ENCODE results near the gene PACS2.

PACS2 gene

DNA sequence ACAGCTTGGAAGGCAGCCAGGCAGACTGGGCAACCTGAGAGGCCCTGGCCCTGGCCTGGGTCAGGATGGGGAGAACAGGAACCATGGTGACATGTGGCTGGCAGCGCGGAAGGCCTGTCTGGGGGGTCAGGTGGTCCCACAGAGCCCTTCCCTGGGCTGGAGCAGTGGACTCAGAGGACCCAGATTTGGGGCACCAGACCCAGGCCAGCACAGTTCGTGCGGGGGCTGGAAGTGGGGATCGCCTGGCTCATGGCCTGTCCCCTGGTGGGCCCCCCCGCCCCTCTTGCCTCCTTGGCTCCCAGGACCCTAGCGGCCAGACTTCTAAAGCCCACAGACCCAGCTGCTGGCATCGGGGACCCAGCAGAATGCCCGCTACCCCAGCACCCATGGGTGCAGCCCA, 126.4 kb downstream of the PACS2 start:
- no peak for DNase-seq (ENCODE audit: low read depth in 3 of 3)

DNA sequence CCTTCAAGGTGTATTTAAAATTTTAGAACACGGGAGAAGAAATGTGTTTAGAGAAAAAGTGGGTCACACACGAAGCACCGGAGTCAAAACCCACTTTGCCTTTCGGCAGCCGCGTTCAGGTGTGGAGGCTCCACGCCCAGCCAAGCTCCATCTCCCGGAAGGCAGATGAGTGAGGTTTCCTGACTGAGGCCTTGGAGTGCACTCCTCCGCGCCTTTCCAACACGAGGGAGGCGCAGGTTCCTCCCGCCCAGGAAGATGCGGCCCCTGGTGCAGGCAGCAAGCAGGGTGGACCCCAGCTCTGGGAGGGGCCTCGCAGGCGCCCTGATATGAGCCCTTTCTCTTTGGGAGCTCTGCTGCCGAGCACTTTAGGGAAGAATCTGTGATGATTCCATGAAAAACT, 127.6 kb downstream of the PACS2 start:
- no peak for DNase-seq (ENCODE audit: low read depth in 3 of 3)

DNA sequence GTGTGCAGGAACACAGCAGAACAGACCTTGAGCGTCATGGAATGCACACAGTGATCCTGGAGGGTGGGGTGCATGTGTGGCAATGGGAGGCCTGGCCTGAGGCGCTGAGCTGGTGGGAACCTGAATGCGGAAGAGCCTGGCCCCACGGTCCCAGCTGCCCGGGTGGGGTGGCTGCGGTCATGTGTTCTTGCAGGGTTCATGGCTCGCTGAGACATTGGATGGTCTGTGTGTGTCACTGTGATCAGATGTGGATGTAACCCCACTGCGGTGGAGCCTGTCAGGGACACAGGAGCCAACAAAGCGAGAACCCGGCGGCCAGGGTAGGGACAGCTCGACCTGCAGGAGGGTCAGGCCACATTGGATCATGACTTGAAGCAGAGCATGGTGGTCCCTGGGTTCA, 128.3 kb downstream of the PACS2 start:
- no peak for DNase-seq (ENCODE audit: low read depth in 3 of 3)

DNA sequence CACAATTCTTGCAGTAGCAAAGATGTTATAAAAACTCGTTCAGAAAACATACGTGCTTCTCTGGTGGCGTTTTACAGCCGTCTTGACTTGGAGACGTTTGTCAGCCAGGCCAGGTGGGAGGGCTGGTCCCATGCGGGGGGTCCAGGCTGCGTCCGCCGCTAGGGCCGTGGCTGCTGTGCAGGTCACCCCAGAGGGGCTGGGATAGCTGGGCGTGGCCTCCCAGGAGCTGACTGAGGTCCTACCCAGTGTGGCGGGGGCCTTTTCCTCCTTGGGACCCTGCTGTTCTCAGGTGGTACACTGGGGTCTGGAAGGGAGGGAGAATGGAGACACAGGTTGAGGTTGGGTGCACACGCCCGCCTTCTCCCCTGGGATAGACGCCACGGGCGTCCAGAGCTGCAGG, 130.3 kb downstream of the PACS2 start:
- no peak for DNase-seq (ENCODE audit: low read depth in 3 of 3)

DNA sequence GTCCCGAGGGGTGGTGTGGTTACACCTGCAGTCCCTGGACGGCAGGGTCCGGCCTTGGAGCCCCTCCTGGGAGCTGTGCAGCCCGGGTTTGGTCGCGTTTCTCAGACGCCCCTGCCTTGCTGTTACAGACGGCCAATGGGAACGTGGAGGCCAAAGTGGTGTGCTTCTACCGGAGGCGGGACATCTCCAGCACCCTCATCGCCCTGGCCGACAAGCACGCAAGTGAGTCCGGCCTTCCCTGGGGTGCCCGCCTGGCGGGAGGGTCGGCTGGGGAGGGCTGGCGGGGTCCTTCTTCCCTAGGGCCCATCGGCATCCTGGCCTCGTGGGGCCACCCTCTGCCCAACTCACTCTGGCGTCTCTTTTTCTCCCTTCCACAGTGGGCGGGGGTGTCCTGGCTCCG, 130.7 kb downstream of the PACS2 start:
- DNase-seq (ENCODE audit: low read depth in 3 of 3), result no peak

DNA sequence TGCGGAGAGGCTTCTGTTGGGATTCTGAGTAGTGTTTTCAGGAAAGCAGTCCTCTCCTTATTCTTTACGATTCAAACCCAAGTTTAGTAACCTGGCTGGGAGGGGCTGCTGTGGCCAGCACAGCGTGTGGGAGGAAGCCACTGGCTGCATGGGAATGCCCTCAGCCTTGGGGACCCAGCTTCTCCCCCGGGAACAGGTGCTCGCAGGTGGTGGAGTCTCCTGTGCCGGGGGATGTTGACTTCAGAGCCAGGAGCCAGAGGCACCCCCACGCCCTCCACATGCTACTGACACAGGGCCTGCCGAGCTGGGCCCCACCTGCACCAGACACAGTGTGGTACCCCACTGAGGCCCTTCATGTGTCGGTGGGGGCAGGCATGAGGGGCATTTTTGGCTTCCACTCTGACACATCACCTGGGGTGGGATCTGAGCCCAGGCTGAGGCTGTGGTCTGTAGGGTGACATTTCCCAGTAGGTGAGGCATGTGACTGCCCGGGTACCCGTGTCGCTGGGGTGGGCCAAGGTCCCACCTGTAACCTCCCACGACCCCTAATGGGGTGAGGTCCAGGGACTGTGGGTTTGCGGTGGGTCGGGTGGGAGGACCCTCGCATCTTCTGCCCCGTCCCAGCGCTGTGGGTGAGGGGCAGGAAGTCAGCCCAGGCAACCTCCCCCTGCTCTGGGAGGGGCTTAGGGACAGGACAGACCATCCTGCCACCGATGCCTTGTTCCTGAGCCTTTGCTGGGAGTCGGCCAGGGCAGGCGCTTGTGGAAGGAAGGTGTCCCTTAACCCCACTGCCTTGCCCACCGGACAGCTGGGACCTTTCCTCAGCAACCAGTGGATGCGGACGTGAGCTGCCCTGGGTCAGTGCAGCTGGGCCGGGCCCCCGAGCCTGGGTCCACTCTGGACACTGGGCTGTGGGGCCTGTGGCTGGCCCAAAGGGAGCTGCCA, 131.6 kb downstream of the PACS2 start:
- DNase-seq (ENCODE audit: low read depth in 3 of 3), result no peak

DNA sequence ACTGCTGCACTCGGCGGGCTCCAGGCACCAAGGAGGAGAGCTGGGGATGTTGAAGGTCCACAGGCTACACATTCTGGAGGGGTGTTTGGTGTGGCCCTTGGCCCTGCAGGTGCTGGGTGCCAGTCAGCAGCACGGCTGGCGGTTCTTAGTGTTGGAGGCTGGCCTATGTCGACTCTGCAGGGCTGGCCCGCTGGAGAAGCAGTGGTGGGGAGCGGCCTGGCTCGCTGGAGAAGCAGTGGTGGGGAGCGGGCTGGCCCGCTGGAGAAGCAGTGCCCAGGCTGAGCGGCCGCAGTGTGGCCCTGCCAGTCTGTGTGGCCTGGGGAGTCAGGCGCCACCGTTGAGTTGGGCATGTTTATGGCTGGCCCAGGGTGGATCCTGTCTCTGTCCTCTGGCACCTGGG, 132.4 kb downstream of the PACS2 start:
- no peak for DNase-seq (ENCODE audit: low read depth in 3 of 3)

Data from stimulated activated CD4-positive, alpha-beta T cell treated with anti-CD3 and anti-CD28 coated beads, TNF-alpha, amount 100 ng/mL, for 48 hours (primary cell).